Measurements from ENCODE around the gene INSYN1. TPM values are rescaled to one million over a fixed set of nuclear protein-coding genes. Genes with fewer than 3 reads are reported as not detected.

Gene INSYN1
- total and polyA plus RNA-seq, 2 experiments from 2014 or later: 0.18 to 14.2 TPM

DNA sequence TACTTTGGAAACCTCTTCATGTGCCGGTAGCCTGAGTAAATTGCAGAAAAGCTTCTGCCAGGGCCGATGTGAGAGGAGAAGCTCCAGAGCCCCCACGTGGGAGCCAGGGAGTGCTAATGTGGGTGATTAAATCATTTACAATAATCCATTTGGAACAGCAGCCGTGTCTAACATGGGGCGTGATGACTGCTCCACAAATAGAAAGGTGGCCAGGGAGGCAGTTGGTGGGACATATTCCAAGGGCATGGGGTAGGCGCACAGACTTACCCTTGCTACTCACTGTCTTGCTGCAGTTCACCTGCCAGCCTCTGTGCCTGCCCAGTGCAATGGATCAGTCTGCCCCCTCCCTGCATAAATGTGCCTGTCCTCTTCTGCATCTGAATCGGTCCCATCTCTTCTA lies 39.3 kb upstream of the INSYN1 start:
- Histone ChIP-seq H3K27me3 (ENCODE audit: insufficient read depth) (no peaks in the 10 kb centered on the region), H2AFZ (no peak overlapping the region), H3K4me2 (no peak overlapping the region), H3K36me3 (ENCODE audit: insufficient read depth) (no peaks in the 10 kb centered on the region), H3K79me2 (replicated peaks; ENCODE audit: insufficient read depth) (no peaks in the 10 kb centered on the region), H3K4me1 (ENCODE audit: insufficient read depth) (peaks cover 5% of the 10 kb centered on the region), H3K9me2 (ENCODE audit: insufficient read depth) (no peaks in the 10 kb centered on the region), H3K27ac (ENCODE audit: low read depth) (no peak overlapping the region), H3F3A (replicated peaks; ENCODE audit: low read depth) (no peaks in the 10 kb centered on the region), H3K4me3 (no peak overlapping the region), H4K20me1 (replicated peaks; ENCODE audit: insufficient read depth) (no peaks in the 10 kb centered on the region)
- DNase-seq (ENCODE audit: low spot score) (no peak), ATAC-seq (peak; percentile 58)
- Mint-ChIP-seq H3K27me3 (ENCODE audit: insufficient read depth, low read depth, poor library complexity) (peaks cover 25% of the 10 kb centered on the region), H3K9me3 (no peaks in the 10 kb centered on the region), H3K4me3 (no peak overlapping the region), H3K36me3 (ENCODE audit: low read depth) (no peaks in the 10 kb centered on the region), H3K4me1 (peaks cover 24% of the 10 kb centered on the region), H3K27ac (no peak overlapping the region)
- TF ChIP-seq POLR2AphosphoS5 (IDR thresholded peaks at IDR 0.05; ENCODE audit: low read depth) (no peak), EZH2phosphoT487 (IDR thresholded peaks at IDR 0.05; ENCODE audit: unreplicated experiment) (no peak), STAT1 (IDR thresholded peaks at IDR 0.05; ENCODE audit: unreplicated experiment) (no peak), EZH2 (IDR thresholded peaks at IDR 0.05; ENCODE audit: low read depth, unreplicated experiment) (no peak), ZNF331 (CRISPR knock-in tag; IDR thresholded peaks at IDR 0.05; ENCODE audit: low read depth) (no peak), ZNF114 (CRISPR knock-in tag; IDR thresholded peaks at IDR 0.05) (no peak), NANOG (IDR thresholded peaks at IDR 0.05; ENCODE audit: borderline replicate concordance) (no peak), JUNB (IDR thresholded peaks at IDR 0.05; ENCODE audit: unreplicated experiment) (no peak), CREB1 (CRISPR knock-in tag; IDR thresholded peaks at IDR 0.05; ENCODE audit: low read depth) (no peak)
- TF ChIP-seq, protein P1, sequence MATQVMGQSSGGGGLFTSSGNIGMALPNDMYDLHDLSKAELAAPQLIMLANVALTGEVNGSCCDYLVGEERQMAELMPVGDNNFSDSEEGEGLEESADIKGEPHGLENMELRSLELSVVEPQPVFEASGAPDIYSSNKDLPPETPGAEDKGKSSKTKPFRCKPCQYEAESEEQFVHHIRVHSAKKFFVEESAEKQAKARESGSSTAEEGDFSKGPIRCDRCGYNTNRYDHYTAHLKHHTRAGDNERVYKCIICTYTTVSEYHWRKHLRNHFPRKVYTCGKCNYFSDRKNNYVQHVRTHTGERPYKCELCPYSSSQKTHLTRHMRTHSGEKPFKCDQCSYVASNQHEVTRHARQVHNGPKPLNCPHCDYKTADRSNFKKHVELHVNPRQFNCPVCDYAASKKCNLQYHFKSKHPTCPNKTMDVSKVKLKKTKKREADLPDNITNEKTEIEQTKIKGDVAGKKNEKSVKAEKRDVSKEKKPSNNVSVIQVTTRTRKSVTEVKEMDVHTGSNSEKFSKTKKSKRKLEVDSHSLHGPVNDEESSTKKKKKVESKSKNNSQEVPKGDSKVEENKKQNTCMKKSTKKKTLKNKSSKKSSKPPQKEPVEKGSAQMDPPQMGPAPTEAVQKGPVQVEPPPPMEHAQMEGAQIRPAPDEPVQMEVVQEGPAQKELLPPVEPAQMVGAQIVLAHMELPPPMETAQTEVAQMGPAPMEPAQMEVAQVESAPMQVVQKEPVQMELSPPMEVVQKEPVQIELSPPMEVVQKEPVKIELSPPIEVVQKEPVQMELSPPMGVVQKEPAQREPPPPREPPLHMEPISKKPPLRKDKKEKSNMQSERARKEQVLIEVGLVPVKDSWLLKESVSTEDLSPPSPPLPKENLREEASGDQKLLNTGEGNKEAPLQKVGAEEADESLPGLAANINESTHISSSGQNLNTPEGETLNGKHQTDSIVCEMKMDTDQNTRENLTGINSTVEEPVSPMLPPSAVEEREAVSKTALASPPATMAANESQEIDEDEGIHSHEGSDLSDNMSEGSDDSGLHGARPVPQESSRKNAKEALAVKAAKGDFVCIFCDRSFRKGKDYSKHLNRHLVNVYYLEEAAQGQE (IDR thresholded peaks at IDR 0.05; ENCODE audit: unreplicated experiment): no peak
- TF ChIP-seq, protein P2, sequence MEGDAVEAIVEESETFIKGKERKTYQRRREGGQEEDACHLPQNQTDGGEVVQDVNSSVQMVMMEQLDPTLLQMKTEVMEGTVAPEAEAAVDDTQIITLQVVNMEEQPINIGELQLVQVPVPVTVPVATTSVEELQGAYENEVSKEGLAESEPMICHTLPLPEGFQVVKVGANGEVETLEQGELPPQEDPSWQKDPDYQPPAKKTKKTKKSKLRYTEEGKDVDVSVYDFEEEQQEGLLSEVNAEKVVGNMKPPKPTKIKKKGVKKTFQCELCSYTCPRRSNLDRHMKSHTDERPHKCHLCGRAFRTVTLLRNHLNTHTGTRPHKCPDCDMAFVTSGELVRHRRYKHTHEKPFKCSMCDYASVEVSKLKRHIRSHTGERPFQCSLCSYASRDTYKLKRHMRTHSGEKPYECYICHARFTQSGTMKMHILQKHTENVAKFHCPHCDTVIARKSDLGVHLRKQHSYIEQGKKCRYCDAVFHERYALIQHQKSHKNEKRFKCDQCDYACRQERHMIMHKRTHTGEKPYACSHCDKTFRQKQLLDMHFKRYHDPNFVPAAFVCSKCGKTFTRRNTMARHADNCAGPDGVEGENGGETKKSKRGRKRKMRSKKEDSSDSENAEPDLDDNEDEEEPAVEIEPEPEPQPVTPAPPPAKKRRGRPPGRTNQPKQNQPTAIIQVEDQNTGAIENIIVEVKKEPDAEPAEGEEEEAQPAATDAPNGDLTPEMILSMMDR (conservative IDR thresholded peaks at IDR 0.05; ENCODE audit: low read depth in 2 of 2): no peak
- TF ChIP-seq, protein P3, sequence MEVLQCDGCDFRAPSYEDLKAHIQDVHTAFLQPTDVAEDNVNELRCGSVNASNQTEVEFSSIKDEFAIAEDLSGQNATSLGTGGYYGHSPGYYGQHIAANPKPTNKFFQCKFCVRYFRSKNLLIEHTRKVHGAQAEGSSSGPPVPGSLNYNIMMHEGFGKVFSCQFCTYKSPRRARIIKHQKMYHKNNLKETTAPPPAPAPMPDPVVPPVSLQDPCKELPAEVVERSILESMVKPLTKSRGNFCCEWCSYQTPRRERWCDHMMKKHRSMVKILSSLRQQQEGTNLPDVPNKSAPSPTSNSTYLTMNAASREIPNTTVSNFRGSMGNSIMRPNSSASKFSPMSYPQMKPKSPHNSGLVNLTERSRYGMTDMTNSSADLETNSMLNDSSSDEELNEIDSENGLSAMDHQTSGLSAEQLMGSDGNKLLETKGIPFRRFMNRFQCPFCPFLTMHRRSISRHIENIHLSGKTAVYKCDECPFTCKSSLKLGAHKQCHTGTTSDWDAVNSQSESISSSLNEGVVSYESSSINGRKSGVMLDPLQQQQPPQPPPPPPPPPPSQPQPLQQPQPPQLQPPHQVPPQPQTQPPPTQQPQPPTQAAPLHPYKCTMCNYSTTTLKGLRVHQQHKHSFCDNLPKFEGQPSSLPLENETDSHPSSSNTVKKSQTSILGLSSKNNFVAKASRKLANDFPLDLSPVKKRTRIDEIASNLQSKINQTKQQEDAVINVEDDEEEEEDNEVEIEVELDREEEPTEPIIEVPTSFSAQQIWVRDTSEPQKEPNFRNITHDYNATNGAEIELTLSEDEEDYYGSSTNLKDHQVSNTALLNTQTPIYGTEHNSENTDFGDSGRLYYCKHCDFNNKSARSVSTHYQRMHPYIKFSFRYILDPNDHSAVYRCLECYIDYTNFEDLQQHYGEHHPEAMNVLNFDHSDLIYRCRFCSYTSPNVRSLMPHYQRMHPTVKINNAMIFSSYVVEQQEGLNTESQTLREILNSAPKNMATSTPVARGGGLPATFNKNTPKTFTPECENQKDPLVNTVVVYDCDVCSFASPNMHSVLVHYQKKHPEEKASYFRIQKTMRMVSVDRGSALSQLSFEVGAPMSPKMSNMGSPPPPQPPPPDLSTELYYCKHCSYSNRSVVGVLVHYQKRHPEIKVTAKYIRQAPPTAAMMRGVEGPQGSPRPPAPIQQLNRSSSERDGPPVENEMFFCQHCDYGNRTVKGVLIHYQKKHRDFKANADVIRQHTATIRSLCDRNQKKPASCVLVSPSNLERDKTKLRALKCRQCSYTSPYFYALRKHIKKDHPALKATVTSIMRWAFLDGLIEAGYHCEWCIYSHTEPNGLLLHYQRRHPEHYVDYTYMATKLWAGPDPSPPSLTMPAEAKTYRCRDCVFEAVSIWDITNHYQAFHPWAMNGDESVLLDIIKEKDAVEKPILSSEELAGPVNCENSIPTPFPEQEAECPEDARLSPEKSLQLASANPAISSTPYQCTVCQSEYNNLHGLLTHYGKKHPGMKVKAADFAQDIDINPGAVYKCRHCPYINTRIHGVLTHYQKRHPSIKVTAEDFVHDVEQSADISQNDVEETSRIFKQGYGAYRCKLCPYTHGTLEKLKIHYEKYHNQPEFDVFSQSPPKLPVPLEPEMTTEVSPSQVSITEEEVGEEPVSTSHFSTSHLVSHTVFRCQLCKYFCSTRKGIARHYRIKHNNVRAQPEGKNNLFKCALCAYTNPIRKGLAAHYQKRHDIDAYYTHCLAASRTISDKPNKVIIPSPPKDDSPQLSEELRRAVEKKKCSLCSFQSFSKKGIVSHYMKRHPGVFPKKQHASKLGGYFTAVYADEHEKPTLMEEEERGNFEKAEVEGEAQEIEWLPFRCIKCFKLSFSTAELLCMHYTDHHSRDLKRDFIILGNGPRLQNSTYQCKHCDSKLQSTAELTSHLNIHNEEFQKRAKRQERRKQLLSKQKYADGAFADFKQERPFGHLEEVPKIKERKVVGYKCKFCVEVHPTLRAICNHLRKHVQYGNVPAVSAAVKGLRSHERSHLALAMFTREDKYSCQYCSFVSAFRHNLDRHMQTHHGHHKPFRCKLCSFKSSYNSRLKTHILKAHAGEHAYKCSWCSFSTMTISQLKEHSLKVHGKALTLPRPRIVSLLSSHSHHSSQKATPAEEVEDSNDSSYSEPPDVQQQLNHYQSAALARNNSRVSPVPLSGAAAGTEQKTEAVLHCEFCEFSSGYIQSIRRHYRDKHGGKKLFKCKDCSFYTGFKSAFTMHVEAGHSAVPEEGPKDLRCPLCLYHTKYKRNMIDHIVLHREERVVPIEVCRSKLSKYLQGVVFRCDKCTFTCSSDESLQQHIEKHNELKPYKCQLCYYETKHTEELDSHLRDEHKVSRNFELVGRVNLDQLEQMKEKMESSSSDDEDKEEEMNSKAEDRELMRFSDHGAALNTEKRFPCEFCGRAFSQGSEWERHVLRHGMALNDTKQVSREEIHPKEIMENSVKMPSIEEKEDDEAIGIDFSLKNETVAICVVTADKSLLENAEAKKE (CRISPR knock-in tag; IDR thresholded peaks at IDR 0.05): no peak
- TF ChIP-seq, protein P4, sequence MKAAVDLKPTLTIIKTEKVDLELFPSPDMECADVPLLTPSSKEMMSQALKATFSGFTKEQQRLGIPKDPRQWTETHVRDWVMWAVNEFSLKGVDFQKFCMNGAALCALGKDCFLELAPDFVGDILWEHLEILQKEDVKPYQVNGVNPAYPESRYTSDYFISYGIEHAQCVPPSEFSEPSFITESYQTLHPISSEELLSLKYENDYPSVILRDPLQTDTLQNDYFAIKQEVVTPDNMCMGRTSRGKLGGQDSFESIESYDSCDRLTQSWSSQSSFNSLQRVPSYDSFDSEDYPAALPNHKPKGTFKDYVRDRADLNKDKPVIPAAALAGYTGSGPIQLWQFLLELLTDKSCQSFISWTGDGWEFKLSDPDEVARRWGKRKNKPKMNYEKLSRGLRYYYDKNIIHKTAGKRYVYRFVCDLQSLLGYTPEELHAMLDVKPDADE (IDR thresholded peaks at IDR 0.05): no peak
